ENCODE results near the gene AIP. TPM values are rescaled to one million over a fixed set of nuclear protein-coding genes. Genes with fewer than 3 reads are reported as not detected.

The AIP gene
- total RNA-seq, 1 experiment from 2014 or later, result 35.6 TPM

GRCh38 chr11:67463680-67464410 lies 19.0 kb upstream of the AIP start:
- no peaks in the 10 kb centered on the region for H3K79me1 ChIP-seq (ENCODE audit: insufficient read depth, low read depth, low read length, poor library complexity, severe bottlenecking)
- TF ChIP-seq, protein P1, sequence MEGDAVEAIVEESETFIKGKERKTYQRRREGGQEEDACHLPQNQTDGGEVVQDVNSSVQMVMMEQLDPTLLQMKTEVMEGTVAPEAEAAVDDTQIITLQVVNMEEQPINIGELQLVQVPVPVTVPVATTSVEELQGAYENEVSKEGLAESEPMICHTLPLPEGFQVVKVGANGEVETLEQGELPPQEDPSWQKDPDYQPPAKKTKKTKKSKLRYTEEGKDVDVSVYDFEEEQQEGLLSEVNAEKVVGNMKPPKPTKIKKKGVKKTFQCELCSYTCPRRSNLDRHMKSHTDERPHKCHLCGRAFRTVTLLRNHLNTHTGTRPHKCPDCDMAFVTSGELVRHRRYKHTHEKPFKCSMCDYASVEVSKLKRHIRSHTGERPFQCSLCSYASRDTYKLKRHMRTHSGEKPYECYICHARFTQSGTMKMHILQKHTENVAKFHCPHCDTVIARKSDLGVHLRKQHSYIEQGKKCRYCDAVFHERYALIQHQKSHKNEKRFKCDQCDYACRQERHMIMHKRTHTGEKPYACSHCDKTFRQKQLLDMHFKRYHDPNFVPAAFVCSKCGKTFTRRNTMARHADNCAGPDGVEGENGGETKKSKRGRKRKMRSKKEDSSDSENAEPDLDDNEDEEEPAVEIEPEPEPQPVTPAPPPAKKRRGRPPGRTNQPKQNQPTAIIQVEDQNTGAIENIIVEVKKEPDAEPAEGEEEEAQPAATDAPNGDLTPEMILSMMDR (conservative IDR thresholded peaks at IDR 0.05), result no peak
- H3K4ac ChIP-seq (ENCODE audit: low read depth, low read length), result no peak overlapping the region
- H3K27ac ChIP-seq (ENCODE audit: insufficient read length, low read depth, low read length), result no peak overlapping the region
- no peak overlapping the region for H2AK5ac ChIP-seq (ENCODE audit: insufficient read length, low read length)
- H3K14ac ChIP-seq (ENCODE audit: insufficient read depth, low read length), result no peak overlapping the region; the same call in 1 of the 2 replicates
- H3K56ac ChIP-seq (ENCODE audit: insufficient read length, low read depth, low read length), result no peak overlapping the region
- no peaks in the 10 kb centered on the region for H3K9me3 Mint-ChIP-seq
- H3K9me3 ChIP-seq (ENCODE audit: control insufficient read depth, low read depth, low read length), result no peaks in the 10 kb centered on the region
- no peak overlapping the region for H3T11ph ChIP-seq (ENCODE audit: low read length)
- H3K79me2 ChIP-seq (ENCODE audit: insufficient read depth, low read length), result no peaks in the 10 kb centered on the region
- H4K5ac ChIP-seq (ENCODE audit: insufficient read length, low read depth, low read length), result no peak overlapping the region
- no peak overlapping the region for H4K8ac ChIP-seq (replicated peaks; ENCODE audit: insufficient read length, low read depth, low read length)
- H2BK20ac ChIP-seq (ENCODE audit: low read depth, low read length, poor library complexity, severe bottlenecking), result no peak overlapping the region
- no peak overlapping the region for H2BK15ac ChIP-seq (ENCODE audit: low read depth, low read length)
- H3K23me2 ChIP-seq (ENCODE audit: insufficient read length, low read depth, low read length, poor library complexity, severe bottlenecking), result peaks cover 12% of the 10 kb centered on the region
- H2BK12ac ChIP-seq (ENCODE audit: insufficient read length, low read depth, low read length), result no peak overlapping the region
- no peak overlapping the region for H3K23ac ChIP-seq (ENCODE audit: insufficient read length, low read depth, low read length)
- peak overlapping the region; percentile 49 for H3K4me2 ChIP-seq (ENCODE audit: insufficient read depth, insufficient read length, low read length)
- H3K4me1 Mint-ChIP-seq, result peaks cover 20 to 25% of the 10 kb centered on the region in 2 experiments
- H3K9ac ChIP-seq (ENCODE audit: extremely low read depth, insufficient read length, low read length), result no peak overlapping the region
- H3K4me3 Mint-ChIP-seq, result peak overlapping the region; percentile 83 to 86
- H3K4me1 ChIP-seq (ENCODE audit: insufficient read depth, low read length), result no peaks in the 10 kb centered on the region; the same call in 1 of the 2 replicates
- H3K27ac Mint-ChIP-seq, result no peak overlapping the region
- no peaks in the 10 kb centered on the region for H4K20me1 ChIP-seq (ENCODE audit: control insufficient read depth, insufficient read depth, insufficient read length)
- peak; percentile 63 for DNase-seq
- peaks cover 0 to 4% (median 0%) of the 10 kb centered on the region in 3 experiments; a peak in 2 of 7 replicates for H3K36me3 Mint-ChIP-seq (ENCODE audit: insufficient read depth in 1 of 3, low read depth in 3 of 3)
- H3K18ac ChIP-seq (ENCODE audit: insufficient read length, low read depth, low read length), result no peak overlapping the region
- no peak overlapping the region for H2BK5ac ChIP-seq (ENCODE audit: insufficient read length, low read length)
- H2AFZ ChIP-seq (ENCODE audit: low read length), result no peak overlapping the region
- no peak overlapping the region for H4K91ac ChIP-seq (ENCODE audit: insufficient read length, low read depth, low read length)
- peaks cover 5% of the 10 kb centered on the region for H3K27me3 Mint-ChIP-seq (ENCODE audit: low read depth)
- no peaks in the 10 kb centered on the region for H3K27me3 ChIP-seq (ENCODE audit: insufficient read depth, low read length)
- no peak overlapping the region for H2BK120ac ChIP-seq (ENCODE audit: low read depth, low read length, poor library complexity, severe bottlenecking)
- no CpG with 5 or more reads among the region's 20 CpGs for WGBS (ENCODE audit: extremely low coverage, insufficient read length, low lambda C conversion rate)

Data from H9 (cell line).